ENCODE measurements around the gene FILIP1.

The FILIP1 gene

DNA sequence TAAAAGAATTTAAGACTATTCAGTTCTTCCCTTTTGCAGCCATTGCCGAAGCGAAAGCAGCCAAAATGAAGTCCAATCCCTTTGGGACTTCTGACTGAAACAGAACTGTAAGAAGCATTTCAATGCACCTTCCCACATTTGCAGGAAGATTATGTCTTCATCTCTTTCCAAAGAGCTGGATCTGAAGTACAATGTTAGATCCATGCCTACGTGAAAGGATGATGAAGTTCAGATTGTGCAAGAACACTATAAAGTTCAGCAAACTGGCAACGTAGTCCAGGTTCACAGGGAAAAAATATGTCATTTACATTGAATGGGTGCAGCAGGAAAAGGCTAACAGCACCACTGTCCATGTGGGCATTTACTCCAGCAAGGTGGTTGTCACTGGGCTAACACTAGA is 6.0 kb upstream of the FILIP1 start:
- in situ Hi-C loops (cut with HindIII; ENCODE audit: low pct_ligation_motif_present, low pct_unique_long_range_greater_than_20kb, low sequenced_read_pairs) = no loop called here
- no peak for DNase-seq

DNA sequence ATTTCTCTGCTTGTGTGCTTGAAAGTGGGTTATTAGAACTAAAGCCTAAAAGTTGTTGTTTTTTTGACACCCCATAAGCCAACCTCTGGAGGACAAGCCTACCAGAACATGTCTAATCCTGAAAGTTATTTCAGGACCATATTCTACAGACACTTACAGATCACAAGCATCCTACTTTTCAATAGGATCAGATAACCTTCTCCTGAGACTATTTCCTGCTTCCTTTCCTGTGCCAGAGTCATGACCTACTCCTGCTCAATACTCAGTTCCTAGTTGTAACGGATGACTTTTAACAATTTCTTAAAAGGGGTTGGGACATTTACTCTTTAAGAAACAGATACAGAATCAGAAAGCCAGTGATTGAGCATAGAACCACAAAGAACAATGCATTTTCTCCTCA is 5.3 kb upstream of the FILIP1 start:
- in situ Hi-C loops (cut with HindIII; ENCODE audit: low pct_ligation_motif_present, low pct_unique_long_range_greater_than_20kb, low sequenced_read_pairs) = no loop called here
- DNase-seq = no peak

DNA sequence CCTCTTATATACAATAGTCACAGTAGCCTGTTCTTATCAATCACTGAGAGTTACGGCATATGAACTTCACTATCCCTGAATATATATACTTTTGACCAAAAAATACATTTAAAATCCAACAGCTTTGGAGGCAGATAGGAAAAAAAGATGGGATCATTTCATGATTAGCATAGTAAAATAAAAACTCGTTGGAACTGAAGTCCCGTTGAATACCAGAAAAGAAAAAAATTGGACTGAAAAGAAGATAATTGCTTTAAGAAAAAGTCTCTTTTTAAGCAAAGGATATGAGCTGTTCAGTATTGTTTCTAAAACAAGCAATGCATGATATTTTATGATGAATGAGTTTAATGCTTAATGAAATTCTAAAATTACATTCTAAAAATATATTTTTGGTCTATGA is 4.4 kb upstream of the FILIP1 start:
- in situ Hi-C loops (cut with HindIII; ENCODE audit: low pct_ligation_motif_present, low pct_unique_long_range_greater_than_20kb, low sequenced_read_pairs) = no loop called here

DNA sequence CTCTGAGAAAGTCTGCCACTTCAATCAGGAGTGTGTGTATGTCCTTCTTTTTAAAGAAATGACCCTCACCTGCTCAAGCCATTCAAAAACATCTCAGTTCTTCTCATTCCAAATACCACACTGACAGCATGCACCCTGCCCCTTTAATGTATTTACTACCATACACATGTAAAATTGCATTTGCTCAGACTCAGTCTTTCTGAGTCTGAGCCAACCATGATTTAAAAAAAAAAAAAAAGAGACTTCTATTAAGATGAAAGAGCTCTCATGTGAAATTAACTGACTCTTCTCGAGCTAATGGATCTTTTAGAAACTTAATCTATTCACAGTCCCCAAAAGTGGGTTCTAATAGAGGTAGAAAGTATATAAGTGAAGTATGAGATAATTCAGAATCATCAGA is 1.4 kb upstream of the FILIP1 start:
- in situ Hi-C loops (cut with HindIII; ENCODE audit: low pct_ligation_motif_present, low pct_unique_long_range_greater_than_20kb, low sequenced_read_pairs) = no loop called here

More for the DNA sequence above, 4.4 kb upstream of the FILIP1 start:
- DNase-seq = no peak

DNA sequence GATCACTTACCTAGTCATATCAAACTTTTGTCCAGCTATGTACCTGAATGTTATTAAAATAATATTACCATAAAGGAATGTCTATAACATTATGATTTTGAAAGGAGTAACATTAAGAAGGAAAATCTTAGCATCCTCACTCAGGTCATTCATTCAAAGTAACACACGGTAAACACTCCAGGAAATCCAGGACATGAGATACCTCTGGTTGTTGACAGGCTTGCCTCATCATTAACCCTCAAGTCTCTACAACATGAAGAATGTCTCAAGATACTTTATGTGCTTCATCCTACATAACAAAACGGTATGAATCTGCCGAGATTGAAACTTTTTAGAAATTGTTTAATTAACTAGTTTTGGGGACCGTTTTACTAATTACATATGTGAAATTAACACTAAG is 690 bp upstream of the FILIP1 start:
- in situ Hi-C loops (cut with HindIII; ENCODE audit: low pct_ligation_motif_present, low pct_unique_long_range_greater_than_20kb, low sequenced_read_pairs) = no loop called here

More for the DNA sequence above, 1.4 kb upstream of the FILIP1 start:
- no peak for DNase-seq

DNA sequence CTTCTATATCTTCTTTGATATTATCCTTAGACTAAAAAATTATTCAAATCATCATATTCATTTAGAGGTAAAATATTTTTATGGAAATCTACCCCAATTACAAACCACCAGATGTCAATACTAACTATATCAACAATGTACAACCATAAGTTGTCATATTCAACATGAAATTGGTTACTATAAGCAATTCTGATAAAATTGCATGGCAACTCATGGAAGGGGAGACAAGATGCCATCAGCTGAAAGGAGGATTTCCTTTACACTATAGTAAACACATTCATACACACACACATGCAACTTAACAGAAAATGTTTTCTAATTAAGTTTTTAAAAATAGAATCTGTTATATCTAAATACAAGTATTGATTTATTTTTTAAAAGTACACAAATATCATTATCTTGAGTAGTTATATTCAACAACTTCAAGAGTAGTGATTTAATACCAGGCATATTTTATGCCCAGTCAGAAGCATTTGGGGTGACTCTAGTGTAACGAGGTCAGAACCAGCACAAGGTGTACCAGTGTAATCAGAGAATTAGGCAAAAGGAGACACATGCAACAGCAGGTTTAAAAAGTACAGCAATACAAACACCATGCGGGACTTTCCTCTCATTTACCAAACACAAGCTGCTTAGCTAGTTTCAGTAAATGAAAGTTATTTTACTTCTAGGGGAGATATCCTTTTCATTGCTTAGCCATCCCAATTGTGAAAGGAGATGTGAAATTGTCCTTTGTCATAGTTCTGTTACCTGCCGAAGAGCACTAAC is 1.0 kb downstream of the FILIP1 start:
- in situ Hi-C loops (cut with HindIII; ENCODE audit: low pct_ligation_motif_present, low pct_unique_long_range_greater_than_20kb, low sequenced_read_pairs) = no loop called here
- no peak for DNase-seq

More for the DNA sequence above, 690 bp upstream of the FILIP1 start:
- DNase-seq = no peak

DNA sequence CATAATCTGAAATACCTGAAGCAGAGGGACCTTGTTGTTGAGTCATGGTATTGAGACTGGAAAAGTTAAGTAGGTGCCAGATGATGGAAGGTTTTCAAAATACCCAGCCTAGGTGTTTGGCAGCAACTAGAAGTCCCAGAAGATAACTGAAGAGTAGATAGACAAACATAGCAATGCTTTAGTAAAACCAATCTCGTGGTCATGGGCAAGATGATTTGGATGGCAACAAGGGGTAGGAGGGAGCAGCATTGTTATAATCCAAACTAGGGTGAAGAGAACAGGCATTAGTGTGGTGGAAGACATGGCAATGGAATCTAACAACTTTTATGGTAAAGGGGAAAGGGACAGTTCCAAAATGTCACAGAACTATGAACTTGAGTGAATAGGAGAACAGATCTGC is 2.3 kb downstream of the FILIP1 start:
- in situ Hi-C loops (cut with HindIII; ENCODE audit: low pct_ligation_motif_present, low pct_unique_long_range_greater_than_20kb, low sequenced_read_pairs) = no loop called here
- DNase-seq = no peak

DNA sequence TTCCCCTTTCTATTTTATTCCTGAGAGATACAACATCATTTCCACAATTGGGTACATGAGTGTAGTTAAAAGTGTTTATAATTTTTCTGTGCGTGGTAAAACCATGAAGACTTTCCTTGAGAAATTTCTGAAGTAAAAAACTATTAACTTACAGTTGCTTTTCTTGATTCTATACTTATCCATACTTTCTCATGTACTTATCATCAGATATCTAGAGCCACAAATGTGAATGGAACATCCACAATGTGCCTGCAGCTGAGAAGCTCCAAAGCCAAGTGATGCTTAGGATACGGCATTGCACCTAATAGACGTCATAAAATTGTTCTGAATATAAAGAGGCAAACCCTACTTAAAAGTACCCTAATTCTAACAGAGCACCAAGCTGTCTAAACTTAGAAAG is 2.9 kb downstream of the FILIP1 start:
- in situ Hi-C loops (cut with HindIII; ENCODE audit: low pct_ligation_motif_present, low pct_unique_long_range_greater_than_20kb, low sequenced_read_pairs) = no loop called here
- DNase-seq = no peak

DNA sequence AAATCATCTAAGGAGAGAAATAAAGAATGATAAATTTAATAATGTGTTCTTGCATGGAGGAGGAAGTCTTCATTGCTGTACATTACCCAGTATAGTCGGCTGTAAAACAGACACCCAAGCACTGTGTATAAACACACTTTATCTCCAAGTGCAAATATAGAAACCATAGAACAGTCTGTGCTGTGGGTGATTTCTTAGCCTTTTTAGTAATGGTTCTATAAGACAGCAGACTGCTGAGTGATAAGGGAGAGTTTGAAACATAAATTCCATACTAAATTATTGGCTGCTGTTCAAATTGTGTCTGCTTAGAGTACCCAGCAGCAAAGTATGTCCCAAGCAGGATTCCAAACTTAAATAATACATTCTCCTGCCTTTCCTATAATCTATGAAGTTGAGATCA is 4.6 kb downstream of the FILIP1 start:
- in situ Hi-C loops (cut with HindIII; ENCODE audit: low pct_ligation_motif_present, low pct_unique_long_range_greater_than_20kb, low sequenced_read_pairs) = no loop called here
- DNase-seq = no peak

DNA sequence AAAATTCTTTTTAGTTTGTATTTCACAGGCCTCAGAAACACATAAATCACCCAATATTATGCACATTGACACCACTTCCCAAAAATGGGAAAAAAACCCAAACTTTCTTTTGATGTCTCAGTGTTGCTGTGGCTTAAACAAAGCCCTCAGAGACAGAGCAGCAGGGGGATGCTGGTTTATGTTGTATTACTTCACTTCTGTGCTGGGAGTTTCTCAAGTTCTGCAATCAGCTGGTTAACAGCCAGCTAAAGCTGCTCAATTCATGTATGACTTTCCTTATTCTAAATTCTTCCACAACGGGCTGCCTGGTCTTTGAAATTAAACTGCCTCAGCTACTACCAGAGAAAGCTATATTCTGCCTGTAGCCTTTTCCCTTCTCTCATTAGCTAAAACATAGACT is 5.6 kb downstream of the FILIP1 start:
- DNase-seq = no peak
- in situ Hi-C loops (cut with HindIII; ENCODE audit: low pct_ligation_motif_present, low pct_unique_long_range_greater_than_20kb, low sequenced_read_pairs) = no loop called here

DNA sequence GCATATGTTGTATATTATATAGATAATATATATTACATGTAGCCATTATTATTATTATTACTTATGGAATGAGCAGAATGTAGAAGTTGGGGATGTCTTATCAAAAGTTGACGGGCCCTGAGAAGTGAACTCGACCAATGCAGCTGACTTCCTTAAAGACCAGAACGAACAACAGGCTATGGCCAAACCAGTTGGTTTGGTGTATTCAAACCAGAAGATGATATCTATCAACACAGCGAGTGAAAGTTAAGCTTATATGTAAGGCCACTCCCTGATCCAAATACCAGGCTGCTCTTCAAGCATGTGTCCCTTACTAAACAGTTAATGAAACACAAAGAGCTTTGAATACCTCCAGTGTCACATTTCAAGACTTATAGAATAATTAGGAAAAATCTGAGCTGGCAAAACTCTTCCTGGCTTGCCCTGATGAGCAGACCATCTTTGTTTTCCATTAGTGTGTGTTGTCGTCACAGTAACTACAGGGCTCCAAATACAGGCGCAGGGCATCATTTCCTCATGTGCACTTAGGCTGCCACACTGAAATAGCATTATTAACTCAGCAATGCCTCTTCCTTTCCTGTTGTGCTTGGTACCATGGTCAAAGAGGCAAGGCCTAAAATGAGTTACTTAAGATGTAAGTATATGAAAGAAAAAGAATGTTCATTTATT is 6.6 kb downstream of the FILIP1 start:
- DNase-seq = no peak
- in situ Hi-C loops (cut with HindIII; ENCODE audit: low pct_ligation_motif_present, low pct_unique_long_range_greater_than_20kb, low sequenced_read_pairs) = no loop called here

DNA sequence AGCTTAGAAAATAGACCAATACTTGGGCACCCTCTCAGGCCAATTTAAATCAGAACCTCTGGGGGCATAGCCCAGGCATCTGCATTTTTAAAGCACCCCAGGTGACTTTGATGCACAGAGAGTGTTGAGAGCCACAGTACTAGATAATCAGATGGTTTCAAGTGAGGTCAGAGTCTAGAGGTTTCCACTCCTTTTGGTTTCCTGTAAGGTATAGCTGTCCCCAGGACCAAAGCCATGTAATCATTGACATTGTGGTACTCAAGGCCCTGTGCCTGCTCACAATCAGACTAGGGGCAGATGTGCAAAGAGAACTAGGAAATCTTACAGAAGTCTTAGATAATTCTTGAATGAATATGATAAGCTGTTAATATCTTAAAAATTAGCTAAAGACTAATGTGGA is 9.1 kb downstream of the FILIP1 start:
- in situ Hi-C loops (cut with HindIII; ENCODE audit: low pct_ligation_motif_present, low pct_unique_long_range_greater_than_20kb, low sequenced_read_pairs) = no loop called here
- no peak for DNase-seq

DNA sequence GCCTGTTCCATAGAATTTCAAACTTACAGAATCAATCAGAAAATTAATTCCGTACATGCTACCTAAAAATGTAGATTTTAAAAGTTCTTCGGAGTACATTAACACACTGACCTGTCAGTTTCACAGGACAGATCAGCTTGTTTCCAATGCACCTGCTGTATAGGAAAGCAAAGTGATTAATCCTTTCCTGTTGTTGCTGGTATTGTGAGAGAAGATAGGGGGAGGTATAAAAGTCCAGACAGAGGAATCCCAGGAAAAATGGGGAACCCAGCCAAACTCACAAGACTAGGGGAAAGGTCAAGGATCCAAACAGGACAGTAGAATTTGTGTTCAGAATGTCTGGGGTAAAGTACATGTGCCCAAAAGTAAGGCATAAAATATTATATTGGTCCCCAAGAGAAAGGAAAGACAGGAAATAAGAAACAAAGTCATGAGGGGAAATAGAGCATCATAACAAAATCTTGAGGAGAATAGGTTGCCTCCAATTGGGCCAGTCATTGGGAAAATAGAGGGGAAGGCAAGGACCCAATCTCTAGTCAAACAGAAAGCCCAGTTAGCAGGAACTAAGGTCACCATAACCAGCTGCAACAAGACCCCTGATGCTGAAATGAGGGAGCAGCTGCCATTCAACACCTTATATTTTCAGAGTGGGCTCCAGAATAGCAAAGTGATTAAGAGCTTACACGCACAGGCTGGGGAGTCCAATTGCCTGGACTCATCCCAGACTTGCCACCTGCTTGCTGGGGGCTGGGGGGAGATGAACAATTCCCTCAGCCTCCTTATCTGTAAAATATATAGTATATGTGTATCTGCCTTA is 10.3 kb downstream of the FILIP1 start:
- in situ Hi-C loops (cut with HindIII; ENCODE audit: low pct_ligation_motif_present, low pct_unique_long_range_greater_than_20kb, low sequenced_read_pairs) = no loop called here
- no peak for DNase-seq

DNA sequence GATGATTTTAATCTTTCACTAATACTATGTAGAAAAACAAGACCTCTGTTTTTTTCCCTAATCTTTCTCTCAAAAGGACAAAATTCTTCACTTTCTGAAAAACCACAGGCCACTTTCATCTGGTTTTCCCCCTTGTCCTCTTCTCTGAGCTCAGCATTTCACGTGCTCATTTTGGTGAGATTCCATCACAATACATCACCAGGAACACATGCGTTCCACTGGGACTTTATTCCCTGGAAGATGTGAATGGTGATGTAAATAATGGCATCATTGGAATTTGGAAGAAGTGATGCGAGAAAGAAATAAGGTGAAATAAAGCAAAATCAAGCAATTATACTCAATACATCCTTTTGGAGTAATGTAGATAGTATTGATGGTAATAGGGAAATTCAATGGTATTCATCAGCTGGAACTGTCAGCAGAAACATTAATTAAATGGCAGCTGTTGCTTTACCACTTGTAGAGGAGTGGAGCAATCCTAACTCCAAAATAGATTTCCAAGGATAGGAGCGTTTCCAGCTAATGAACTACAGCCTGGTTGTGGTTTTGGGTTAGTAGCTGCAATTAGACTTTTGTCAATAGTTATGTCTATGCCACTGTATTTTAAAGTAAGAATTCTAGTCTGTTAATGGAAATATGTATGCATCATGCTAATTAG is 11.5 kb downstream of the FILIP1 start:
- in situ Hi-C loops (cut with HindIII; ENCODE audit: low pct_ligation_motif_present, low pct_unique_long_range_greater_than_20kb, low sequenced_read_pairs) = no loop called here
- no peak for DNase-seq

DNA sequence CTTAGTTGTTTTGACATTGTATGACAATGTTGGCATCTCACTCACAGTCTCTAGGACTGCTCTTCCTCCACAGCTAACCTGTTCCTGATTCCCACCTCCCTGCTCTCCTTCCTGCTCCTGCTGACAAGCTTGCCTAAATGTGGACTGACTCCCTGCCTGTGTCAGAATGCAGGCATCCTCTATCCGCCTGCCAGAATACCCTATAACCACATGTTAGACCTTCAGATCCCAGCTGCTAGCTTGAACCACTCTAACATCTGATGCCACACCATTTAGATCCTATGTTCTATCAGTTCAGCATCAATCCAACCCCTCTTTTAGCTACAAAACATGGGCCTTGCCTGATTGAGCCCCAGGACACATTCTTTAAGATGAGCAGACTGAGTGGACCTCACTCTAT is 12.2 kb downstream of the FILIP1 start:
- DNase-seq = no peak
- in situ Hi-C loops (cut with HindIII; ENCODE audit: low pct_ligation_motif_present, low pct_unique_long_range_greater_than_20kb, low sequenced_read_pairs) = no loop called here

DNA sequence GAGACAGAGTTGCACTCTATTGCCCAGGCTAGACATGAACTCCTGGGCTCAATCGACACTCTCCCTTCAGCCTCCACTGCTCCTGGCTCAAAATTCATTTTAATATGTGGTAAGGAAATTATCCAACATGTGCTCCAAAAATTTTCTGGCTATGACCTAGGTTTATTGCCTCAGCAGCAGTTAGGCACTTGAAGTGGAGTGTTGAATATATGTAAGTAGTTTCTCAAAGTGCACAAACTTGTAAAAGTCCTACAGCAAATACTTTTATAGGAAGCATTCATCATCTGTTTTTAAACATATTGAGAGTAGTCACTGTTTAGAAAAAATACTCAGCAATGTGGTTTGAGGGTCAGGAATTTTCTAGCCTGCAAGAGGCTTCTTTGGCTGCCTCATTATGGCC is 13.2 kb downstream of the FILIP1 start:
- in situ Hi-C loops (cut with HindIII; ENCODE audit: low pct_ligation_motif_present, low pct_unique_long_range_greater_than_20kb, low sequenced_read_pairs) = no loop called here
- DNase-seq = no peak

DNA sequence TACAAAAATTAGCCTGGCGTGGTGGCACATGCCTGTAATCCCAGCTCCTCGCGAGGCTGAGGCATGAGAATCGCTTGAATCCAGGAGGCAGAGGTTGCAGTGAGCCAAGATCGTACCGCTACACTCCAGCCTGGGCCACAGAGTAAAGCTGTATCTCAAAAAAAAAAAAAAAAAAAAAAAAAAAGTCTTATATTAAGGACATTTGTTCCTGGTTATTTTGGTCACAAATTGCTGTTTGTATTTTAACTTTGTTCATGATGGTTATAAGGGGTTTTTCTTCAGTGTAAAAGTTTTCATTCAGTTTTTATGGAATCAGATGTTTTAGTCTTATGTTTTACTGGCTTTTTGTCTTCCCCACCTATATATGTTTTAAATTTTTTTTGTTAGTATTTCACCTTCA is 13.9 kb downstream of the FILIP1 start:
- in situ Hi-C loops (cut with HindIII; ENCODE audit: low pct_ligation_motif_present, low pct_unique_long_range_greater_than_20kb, low sequenced_read_pairs) = no loop called here
- no peak for DNase-seq

DNA sequence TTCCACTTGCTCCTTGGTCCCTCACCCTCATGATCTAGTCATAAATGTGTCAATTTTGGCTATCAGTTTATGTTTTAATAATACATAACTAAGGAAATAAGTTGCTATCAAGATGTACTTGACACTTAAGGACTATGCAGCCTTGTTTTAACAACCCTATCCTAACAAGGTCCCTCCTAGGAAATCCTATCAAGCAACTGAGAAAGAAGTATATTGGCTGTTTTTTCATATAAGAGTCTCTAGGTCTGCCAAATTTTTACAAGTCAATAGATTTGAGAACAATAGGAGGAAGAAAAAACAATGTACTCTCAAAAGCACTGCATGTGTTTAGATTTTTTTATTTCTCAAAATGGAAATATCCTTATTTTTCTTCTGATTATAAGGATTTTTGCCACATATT is 14.7 kb downstream of the FILIP1 start:
- in situ Hi-C loops (cut with HindIII; ENCODE audit: low pct_ligation_motif_present, low pct_unique_long_range_greater_than_20kb, low sequenced_read_pairs) = no loop called here
- DNase-seq = no peak

DNA sequence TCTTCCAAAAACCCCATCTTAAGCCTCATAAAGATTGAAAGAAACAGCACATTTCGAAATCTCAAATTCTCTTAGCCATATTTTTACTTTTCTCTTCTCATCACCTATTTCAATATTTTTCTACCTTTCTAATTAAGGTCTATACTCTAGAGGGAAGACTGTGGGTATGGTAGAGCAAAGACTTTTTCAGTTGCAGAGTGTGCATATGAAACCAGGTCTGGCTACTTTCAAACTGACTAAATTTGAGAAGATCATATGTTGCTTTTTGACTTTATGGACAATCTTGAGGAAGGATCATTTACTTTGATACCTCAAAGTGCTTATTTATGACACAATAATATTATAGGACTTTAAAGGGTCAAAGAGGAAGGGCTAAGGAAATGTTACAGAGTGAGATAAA is 20.7 kb downstream of the FILIP1 start:
- DNase-seq = no peak
- in situ Hi-C loops (cut with HindIII; ENCODE audit: low pct_ligation_motif_present, low pct_unique_long_range_greater_than_20kb, low sequenced_read_pairs) = no loop called here
